Mammary epithelial cell (primary cell): ENCODE data around the gene TRRAP.

ENCODE experiments used
- CTCF ChIP-seq, 2 donors: IDR thresholded peaks in 1 of 2; conservative IDR thresholded peaks in 1 of 2; 2 replicates each; pipeline ENCODE4 v1.5.1; 2011 to 2012; ENCODE audit warnings: inconsistent platforms in 2 of 2, low read length in 2 of 2, mild to moderate bottlenecking in 2 of 2, control low read depth in 1 of 2, low read depth in 1 of 2; ENCODE audit not compliant: insufficient read depth in 1 of 2; ENCODE audit errors: extremely low read depth in 1 of 2
- EZH2 ChIP-seq: IDR thresholded peaks from 2 replicates; pipeline ENCODE4 v1.6.1; 2012; ENCODE audit warnings: low read length, inconsistent platforms, borderline replicate concordance

DNA sequence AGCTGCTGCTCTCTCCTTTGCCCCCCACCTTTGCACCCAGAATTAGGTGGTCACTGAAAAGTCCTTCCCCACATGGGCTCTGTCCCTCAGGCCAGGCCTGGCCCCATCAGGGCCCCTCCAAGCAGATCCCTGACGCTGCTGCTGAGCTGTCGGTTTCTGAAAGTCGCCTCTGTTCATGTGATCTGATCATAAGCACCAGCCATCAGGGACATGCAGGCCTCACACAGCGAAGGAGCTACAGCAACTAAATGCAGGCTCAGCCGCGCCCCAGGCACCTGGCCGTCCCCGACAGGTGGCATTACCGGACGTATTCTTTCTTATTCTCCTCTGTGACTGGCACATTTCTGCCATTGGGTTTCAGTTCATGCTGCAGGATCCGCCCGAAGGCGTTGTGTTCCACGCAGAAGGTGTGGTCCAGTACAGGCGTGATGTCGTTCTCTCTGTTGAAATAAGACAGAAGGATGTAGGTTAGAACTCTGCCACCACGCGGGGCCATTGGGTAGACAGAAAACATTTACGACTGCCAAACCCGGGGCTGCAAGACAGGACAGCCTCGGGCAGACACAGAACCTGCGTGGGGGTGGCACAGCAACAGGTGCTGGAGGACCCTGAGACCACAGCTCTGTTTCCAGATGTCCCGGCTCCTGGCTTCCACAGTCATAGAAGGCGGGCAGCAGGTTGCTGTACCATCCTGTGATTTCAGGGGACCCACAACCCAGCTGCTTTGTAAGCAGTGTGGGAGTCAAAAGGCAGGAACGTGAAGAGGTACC lies 159.9 kb downstream of the TRRAP start:
- no peak for TF ChIP-seq CTCF (conservative IDR thresholded peaks at IDR 0.05 in 1 of 2, IDR thresholded peaks at IDR 0.05 in 1 of 2; ENCODE audit: extremely low read depth in 1 of 2, insufficient read depth in 1 of 2, low read depth in 1 of 2, low read length in 2 of 2)
- TF ChIP-seq EZH2 = no peak
